Nephron progenitor cell (in vitro differentiated cells): ENCODE data around the gene CDON.

ENCODE experiments used
- DNase-seq: peaks from one replicate; pipeline ENCODE4 v3.0.0; 2021
- H3K27ac Mint-ChIP-seq: 2 replicates; pipeline ENCODE4 v1.8.0; 2021; ENCODE audit warnings: mild to moderate bottlenecking, moderate library complexity, mixed read lengths
- H3K27me3 Mint-ChIP-seq: 2 replicates; pipeline ENCODE4 v1.8.0; 2021; ENCODE audit warnings: mild to moderate bottlenecking, low read depth, mixed read lengths; ENCODE audit not compliant: poor library complexity
- H3K36me3 Mint-ChIP-seq: 2 replicates; pipeline ENCODE4 v1.8.0; 2021; ENCODE audit warnings: low read depth, mixed read lengths
- H3K4me1 Mint-ChIP-seq: 2 replicates; pipeline ENCODE4 v1.8.0; 2021; ENCODE audit warnings: mixed read lengths
- H3K4me3 Mint-ChIP-seq: 2 replicates; pipeline ENCODE4 v1.8.0; 2021; ENCODE audit warnings: mild to moderate bottlenecking, moderate library complexity, mixed read lengths
- H3K9me3 Mint-ChIP-seq: 2 replicates; pipeline ENCODE4 v1.8.0; 2021; ENCODE audit warnings: mild to moderate bottlenecking, moderate library complexity, mixed read lengths
- CTCF ChIP-seq: fragments of 200-600 bp; sonication (generic); IDR thresholded peaks from 2 replicates; pipeline ENCODE4 v1.5.0; 2021; ENCODE audit warnings: antibody characterized with exemption

CDON gene

GRCh38 chr11:126025822-126026221 lies 36.8 kb downstream of the CDON start:
- Mint-ChIP-seq H3K4me3 (no peak overlapping the region), H3K9me3 (no peaks in the 10 kb centered on the region), H3K27me3 (peaks cover 1% of the 10 kb centered on the region), H3K36me3 (peaks cover 19% of the 10 kb centered on the region), H3K4me1 (peaks cover 28% of the 10 kb centered on the region), H3K27ac (no peak overlapping the region)
- no peak for TF ChIP-seq CTCF
- no peak for DNase-seq

GRCh38 chr11:126024123-126024522 lies 38.5 kb downstream of the CDON start:
- H3K36me3 Mint-ChIP-seq: peaks cover 25% of the 10 kb centered on the region
- peaks cover 23% of the 10 kb centered on the region for H3K4me1 Mint-ChIP-seq
- no peak overlapping the region for H3K4me3 Mint-ChIP-seq
- TF ChIP-seq CTCF: no peak
- no peak overlapping the region for H3K27ac Mint-ChIP-seq
- no peak for DNase-seq
- H3K9me3 Mint-ChIP-seq: no peaks in the 10 kb centered on the region
- H3K27me3 Mint-ChIP-seq: no peaks in the 10 kb centered on the region

GRCh38 chr11:126012852-126013251 lies 49.8 kb downstream of the CDON start:
- H3K9me3 Mint-ChIP-seq: no peaks in the 10 kb centered on the region
- TF ChIP-seq CTCF: no peak
- no peak overlapping the region for H3K27ac Mint-ChIP-seq
- no peak for DNase-seq
- no peak overlapping the region for H3K4me3 Mint-ChIP-seq
- H3K27me3 Mint-ChIP-seq: no peaks in the 10 kb centered on the region
- H3K36me3 Mint-ChIP-seq: peaks cover 63% of the 10 kb centered on the region
- peaks cover 8% of the 10 kb centered on the region for H3K4me1 Mint-ChIP-seq

- Mint-ChIP-seq H3K36me3 (peaks cover 57% of the 10 kb centered on the region), H3K27me3 (no peaks in the 10 kb centered on the region), H3K4me3 (no peak overlapping the region), H3K4me1 (peaks cover 19% of the 10 kb centered on the region), H3K27ac (no peak overlapping the region), H3K9me3 (no peaks in the 10 kb centered on the region)
- no peak for TF ChIP-seq CTCF
- DNase-seq: no peak
Measured at GRCh38 chr11:126011754-126012153, 50.9 kb downstream of the CDON start.

GRCh38 chr11:126011265-126011664 lies 51.4 kb downstream of the CDON start:
- Mint-ChIP-seq H3K27ac (no peak overlapping the region), H3K27me3 (no peaks in the 10 kb centered on the region), H3K36me3 (peaks cover 57% of the 10 kb centered on the region), H3K9me3 (no peaks in the 10 kb centered on the region), H3K4me1 (peaks cover 21% of the 10 kb centered on the region), H3K4me3 (no peak overlapping the region)
- TF ChIP-seq CTCF: no peak
- DNase-seq: no peak

GRCh38 chr11:126008956-126009355 lies 53.7 kb downstream of the CDON start:
- no peak for DNase-seq
- no peaks in the 10 kb centered on the region for H3K27me3 Mint-ChIP-seq
- TF ChIP-seq CTCF: no peak
- H3K9me3 Mint-ChIP-seq: no peaks in the 10 kb centered on the region
- H3K36me3 Mint-ChIP-seq: peaks cover 60% of the 10 kb centered on the region
- H3K27ac Mint-ChIP-seq: no peak overlapping the region
- H3K4me1 Mint-ChIP-seq: peaks cover 21% of the 10 kb centered on the region
- H3K4me3 Mint-ChIP-seq: no peak overlapping the region
